H1 (cell line): ENCODE data around the gene GRID1. TPM values are rescaled to one million over a fixed set of nuclear protein-coding genes. Genes with fewer than 3 reads are reported as not detected.

ENCODE experiments used
- CTCF ChIA-PET: fragments of 300-600 bp; sonication (Branson Sonifier 250); formaldehyde crosslinking; loops from one replicate; lab custom pipeline; 2021; ENCODE audit not compliant: partially characterized antibody; lab: Charles Lee
- POLR2A ChIA-PET: fragments of 300-600 bp; sonication (Branson Sonifier 250); formaldehyde crosslinking; loops from one replicate; lab custom pipeline; 2021; ENCODE audit warnings: inconsistent platforms; ENCODE audit not compliant: partially characterized antibody; lab: Charles Lee
- DNase-seq, 2 experiments: peaks; one replicate each; pipeline versions ENCODE4 v3.0.0 to v3.0.0-alpha.2; 2010 to 2022; ENCODE audit warnings: low spot score in 2 of 2, low read depth in 1 of 2, mixed read lengths in 1 of 2
- FAIRE-seq: peaks from 2 replicates; lab custom pipeline; 2011; peaks lifted over from hg19 to GRCh38; lab: Jason Lieb, UNC
- H2AFZ ChIP-seq: 2 replicates; pipeline ENCODE4 v1.8.1; 2012; ENCODE audit warnings: low read length, inconsistent platforms
- H2AK5ac ChIP-seq: 2 replicates; pipeline ENCODE4 v1.6.1; 2013; ENCODE audit warnings: low read depth, low read length
- H2BK120ac ChIP-seq: replicated peaks from 2 replicates; pipeline ENCODE3; 2013; ENCODE audit warnings: low read depth, low read length, inconsistent platforms
- H2BK12ac ChIP-seq: 2 replicates; pipeline ENCODE4 v1.6.1; 2013; ENCODE audit warnings: low read depth, low read length
- H2BK15ac ChIP-seq: 2 replicates; pipeline ENCODE4 v1.6.1; 2013; ENCODE audit warnings: low read length
- H2BK20ac ChIP-seq: 2 replicates; pipeline ENCODE4 v1.6.1; 2013; ENCODE audit warnings: low read length
- H2BK5ac ChIP-seq: 2 replicates; pipeline ENCODE4 v1.6.1; 2013; ENCODE audit warnings: low read depth, low read length
- H3K14ac ChIP-seq: 2 replicates; pipeline ENCODE4 v1.6.1; 2013; ENCODE audit warnings: inconsistent platforms; ENCODE audit not compliant: insufficient read length
- H3K18ac ChIP-seq: 2 replicates; pipeline ENCODE4 v1.6.1; 2013; ENCODE audit warnings: low read length; ENCODE audit errors: extremely low read depth
- H3K23ac ChIP-seq: 2 replicates; pipeline ENCODE4 v1.6.1; 2013; ENCODE audit warnings: inconsistent platforms; ENCODE audit not compliant: insufficient read length
- H3K23me2 ChIP-seq: 2 replicates; pipeline ENCODE4 v1.6.1; 2013; ENCODE audit warnings: low read depth, low read length
- H3K27ac ChIP-seq: 2 replicates; pipeline ENCODE4 v1.6.1; 2011; ENCODE audit warnings: low read depth, low read length, inconsistent platforms
- H3K27me3 ChIP-seq, 4 experiments: replicated peaks in 1 of 4; 1 replicate in 1 of 4; 2 replicates in 3 of 4; pipeline versions ENCODE4 v1.6.1 to v1.8.1; 2011 to 2013; ENCODE audit warnings: low read length in 3 of 4, mild to moderate bottlenecking in 3 of 4, inconsistent platforms in 2 of 4, mixed read lengths in 2 of 4, moderate library complexity in 1 of 4; ENCODE audit not compliant: control insufficient read depth in 3 of 4, insufficient read depth in 3 of 4; ENCODE audit errors: extremely low read depth in 1 of 4
- H3K36me3 ChIP-seq, 4 experiments: 2 replicates each; pipeline versions ENCODE4 v1.6.1 to v1.8.1; 2011 to 2013; ENCODE audit warnings: mild to moderate bottlenecking in 4 of 4, low read length in 3 of 4, moderate library complexity in 2 of 4, control low read depth in 1 of 4, inconsistent platforms in 1 of 4; ENCODE audit not compliant: insufficient read depth in 4 of 4, control insufficient read depth in 2 of 4
- H3K4ac ChIP-seq: replicated peaks from 2 replicates; pipeline ENCODE3; 2013; ENCODE audit warnings: low read length, low read depth, mixed read lengths, inconsistent platforms; ENCODE audit not compliant: insufficient read length
- H3K4me1 ChIP-seq, 4 experiments: replicated peaks in 1 of 4; 1 replicate in 1 of 4; 2 replicates in 3 of 4; pipeline versions ENCODE4 v1.6.1 to v1.8.1; 2011 to 2013; ENCODE audit warnings: low read length in 3 of 4, inconsistent platforms in 2 of 4, mixed read lengths in 1 of 4; ENCODE audit not compliant: insufficient read depth in 4 of 4, control insufficient read depth in 3 of 4
- H3K4me2 ChIP-seq, 2 experiments: 2 replicates each; pipeline versions ENCODE4 v1.6.1 to v1.8.1; 2011 to 2013; ENCODE audit warnings: low read depth in 2 of 2, low read length in 2 of 2, control low read depth in 1 of 2, inconsistent platforms in 1 of 2, mild to moderate bottlenecking in 1 of 2; ENCODE audit not compliant: insufficient read depth in 1 of 2
- H3K4me3 ChIP-seq, 4 experiments: fragments of 200-600, 300-600 bp in 1 of 4; sonication (generic), shearing (Covaris generic), sonication (Bioruptor Twin) in 1 of 4; 2 replicates each; pipeline versions ENCODE4 v1.5.1 to v1.8.1; 2011 to 2016; ENCODE audit warnings: low read length in 4 of 4, low read depth in 3 of 4, control low read depth in 2 of 4, inconsistent platforms in 2 of 4, mild to moderate bottlenecking in 2 of 4, mixed read lengths in 1 of 4, moderate library complexity in 1 of 4; ENCODE audit not compliant: insufficient read depth in 2 of 4; ENCODE audit errors: extremely low read depth in 1 of 4
- H3K56ac ChIP-seq: replicated peaks from 2 replicates; pipeline ENCODE3; 2013; ENCODE audit warnings: low read depth, mild to moderate bottlenecking, mixed read lengths, low read length, inconsistent platforms; ENCODE audit not compliant: insufficient read length
- H3K79me1 ChIP-seq: 2 replicates; pipeline ENCODE4 v1.6.1; 2013; ENCODE audit warnings: low read depth, low read length, control low read depth
- H3K79me2 ChIP-seq, 2 experiments: 2 replicates each; pipeline versions ENCODE4 v1.6.1 to v1.8.1; 2012 to 2013; ENCODE audit warnings: low read length in 2 of 2, mild to moderate bottlenecking in 2 of 2, inconsistent platforms in 1 of 2; ENCODE audit not compliant: insufficient read depth in 2 of 2, control insufficient read depth in 1 of 2
- H3K9ac ChIP-seq, 4 experiments: replicated peaks in 1 of 4; 1 replicate in 1 of 4; 2 replicates in 3 of 4; pipeline versions ENCODE4 v1.6.1 to v1.8.1; 2011 to 2013; ENCODE audit warnings: low read depth in 3 of 4, low read length in 3 of 4, control low read depth in 2 of 4, mild to moderate bottlenecking in 2 of 4, moderate library complexity in 2 of 4, inconsistent platforms in 1 of 4; ENCODE audit errors: extremely low read depth in 1 of 4
- H3K9me3 ChIP-seq, 2 experiments: 2 replicates each; pipeline versions ENCODE4 v1.6.1 to v1.8.1; 2012 to 2013; ENCODE audit warnings: mild to moderate bottlenecking in 2 of 2, moderate library complexity in 2 of 2, control low read depth in 1 of 2, inconsistent platforms in 1 of 2, low read depth in 1 of 2, low read length in 1 of 2, mixed read lengths in 1 of 2; ENCODE audit not compliant: insufficient read depth in 2 of 2
- H4K20me1 ChIP-seq, 2 experiments: replicated peaks in 1 of 2; 2 replicates each; pipeline versions ENCODE3 to v1.8.1; 2011 to 2013; ENCODE audit warnings: inconsistent platforms in 2 of 2, low read length in 2 of 2, mild to moderate bottlenecking in 1 of 2; ENCODE audit not compliant: insufficient read depth in 2 of 2, control insufficient read depth in 1 of 2
- H4K5ac ChIP-seq: 2 replicates; pipeline ENCODE4 v1.6.1; 2013; ENCODE audit warnings: low read length, low read depth, mixed read lengths, inconsistent platforms; ENCODE audit not compliant: insufficient read length
- H4K8ac ChIP-seq: 2 replicates; pipeline ENCODE4 v1.8.0; 2013; ENCODE audit warnings: mild to moderate bottlenecking, moderate library complexity, low read length, inconsistent platforms; ENCODE audit not compliant: insufficient read depth; ENCODE audit errors: extremely low read depth
- H4K91ac ChIP-seq: replicated peaks from 2 replicates; pipeline ENCODE3; 2013; ENCODE audit warnings: low read length, mixed read lengths, inconsistent platforms; ENCODE audit not compliant: insufficient read length
- RAD21 ChIP-seq, 2 experiments: IDR thresholded peaks in 1 of 2; conservative IDR thresholded peaks in 1 of 2; 2 replicates each; pipeline ENCODE4 v1.6.1; 2011; ENCODE audit warnings: low read depth in 2 of 2, low read length in 2 of 2, improper control_type of control experiment in 1 of 2, inconsistent platforms in 1 of 2, mild to moderate bottlenecking in 1 of 2, moderate library complexity in 1 of 2
- SP2 ChIP-seq: IDR thresholded peaks from 2 replicates; pipeline ENCODE4 v1.6.1; 2012; ENCODE audit warnings: mild to moderate bottlenecking, low read length, inconsistent platforms
- WGBS, 2 experiments: shearing (Covaris generic) in 1 of 2; methylation state at CpG; one replicate each; pipeline versions ENCODE4 v1.1.6 to v1.1.7; 2013 to 2015; ENCODE audit warnings: low lambda C conversion rate in 2 of 2, mixed read lengths in 2 of 2, inconsistent platforms in 1 of 2, low coverage in 1 of 2, missing lambda C conversion rate in 1 of 2; ENCODE audit not compliant: insufficient replicate concordance in 2 of 2, insufficient coverage in 1 of 2, insufficient read length in 1 of 2; ENCODE audit errors: extremely low coverage in 1 of 2, missing lambda C conversion rate in 1 of 2; 5-methylcytosine and 5-hydroxymethylcytosine counted together
- polyA plus RNA-seq, 7 experiments: library from polyadenylated mRNA; depleted of rRNA in 3 of 7; stranded (reverse) in 5 of 7; unstranded in 2 of 7; fragments of >200 nt in 5 of 7; fragments of 200-250 nt in 2 of 7; gene quantifications; 1 replicate in 5 of 7; 2 replicates in 1 of 7; 4 replicates in 1 of 7; pipeline versions ENCODE4 v1.2.1 to v1.2.3, GENCODE V29; 2011 to 2013; ENCODE audit warnings: missing spikeins in 2 of 7, mixed read lengths in 2 of 7
- total RNA-seq: library from RNA; stranded (reverse); fragmentation: NEBNext Ultra II Directional; extraction: Animal tissue kit (Norgen Biotek cat#: 25700); gene quantifications from 2 replicates; pipeline ENCODE4 v1.2.1, GENCODE V29; 2021
- TF ChIP-seq, protein P1 (sequence below), 3 experiments: IDR thresholded peaks; 1 replicate in 2 of 3; 2 replicates in 1 of 3; pipeline versions ENCODE4 v1.5.1 to v1.6.1; 2011; ENCODE audit warnings: low read length in 3 of 3, mild to moderate bottlenecking in 3 of 3, inconsistent platforms in 2 of 3, low read depth in 1 of 3, moderate library complexity in 1 of 3; ENCODE audit not compliant: insufficient read depth in 1 of 3; ENCODE audit errors: control extremely low read depth in 1 of 3

Gene GRID1
- total and polyA plus RNA-seq, 2 of the 8 experiments (the other 6 are each of a cell fraction or from before 2014, with no cell fraction given): 0.22 to 0.30 TPM

GRCh38 chr10:86024281-86025041 is 342.1 kb downstream of the GRID1 start:
- Histone ChIP-seq H3K27ac (no peak overlapping the region), H2AK5ac (no peak overlapping the region), H3K56ac (no peak overlapping the region), H3K14ac (no peak overlapping the region), H3K79me1 (no peaks in the 10 kb centered on the region), H3K4me3 (no peak overlapping the region), H3K79me2 (no peaks in the 10 kb centered on the region), H3K4ac (no peak overlapping the region), H3K9me3 (0 out of 4 replicates have a peak, but pooled peaks cover 0 to 5% of the 10 kb centered on the region in 2 experiments), H2BK15ac (no peak overlapping the region), H4K20me1 (no peaks in the 10 kb centered on the region), H3K27me3 (no peaks in the 10 kb centered on the region), H2BK5ac (no peak overlapping the region), H3K4me2 (no peak overlapping the region), H3K36me3 (no peaks in the 10 kb centered on the region), H2BK20ac (no peak overlapping the region), H2BK12ac (no peak overlapping the region), H3K23me2 (no peaks in the 10 kb centered on the region), H3K18ac (no peak overlapping the region), H2BK120ac (no peak overlapping the region), H2AFZ (no peak overlapping the region), H3K23ac (no peak overlapping the region), H4K8ac (no peak overlapping the region), H4K91ac (no peak overlapping the region), H3K4me1 (no peaks in the 10 kb centered on the region; a peak in 1 of 7 replicates), H4K5ac (no peak overlapping the region), H3K9ac (no peak overlapping the region)
- ChIA-PET CTCF (interaction anchor here (1.0 kb wide), 1 partner anchor 9 kb away, joined by 4 read pairs; no protein-coding TSS in a partner anchor), POLR2A (no interaction called here)
- 90% methylated on average over 8 of the region's 8 CpGs; no CpG with 5 or more reads in 1 of the 2 experiments for WGBS, 2 experiments
- DNase-seq (no peak), FAIRE-seq (no peak)
- TF ChIP-seq, protein P1, sequence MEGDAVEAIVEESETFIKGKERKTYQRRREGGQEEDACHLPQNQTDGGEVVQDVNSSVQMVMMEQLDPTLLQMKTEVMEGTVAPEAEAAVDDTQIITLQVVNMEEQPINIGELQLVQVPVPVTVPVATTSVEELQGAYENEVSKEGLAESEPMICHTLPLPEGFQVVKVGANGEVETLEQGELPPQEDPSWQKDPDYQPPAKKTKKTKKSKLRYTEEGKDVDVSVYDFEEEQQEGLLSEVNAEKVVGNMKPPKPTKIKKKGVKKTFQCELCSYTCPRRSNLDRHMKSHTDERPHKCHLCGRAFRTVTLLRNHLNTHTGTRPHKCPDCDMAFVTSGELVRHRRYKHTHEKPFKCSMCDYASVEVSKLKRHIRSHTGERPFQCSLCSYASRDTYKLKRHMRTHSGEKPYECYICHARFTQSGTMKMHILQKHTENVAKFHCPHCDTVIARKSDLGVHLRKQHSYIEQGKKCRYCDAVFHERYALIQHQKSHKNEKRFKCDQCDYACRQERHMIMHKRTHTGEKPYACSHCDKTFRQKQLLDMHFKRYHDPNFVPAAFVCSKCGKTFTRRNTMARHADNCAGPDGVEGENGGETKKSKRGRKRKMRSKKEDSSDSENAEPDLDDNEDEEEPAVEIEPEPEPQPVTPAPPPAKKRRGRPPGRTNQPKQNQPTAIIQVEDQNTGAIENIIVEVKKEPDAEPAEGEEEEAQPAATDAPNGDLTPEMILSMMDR (IDR thresholded peaks at IDR 0.05; ENCODE audit: control extremely low read depth in 1 of 3, insufficient read depth in 1 of 3, low read depth in 1 of 3, low read length in 3 of 3): peak in 2 of 3 experiments; percentile 12 to 23; a peak in 2 of 4 replicates
- TF ChIP-seq SP2 (no peak), RAD21 (IDR thresholded peaks at IDR 0.05 in 1 of 2, conservative IDR thresholded peaks at IDR 0.05 in 1 of 2; ENCODE audit: low read depth in 2 of 2, low read length in 2 of 2) (peak in 1 of 2 experiments; percentile 4; a peak in 1 of 4 replicates)
